ENCODE measurements around the gene BLOC1S6. TPM values are rescaled to one million over a fixed set of nuclear protein-coding genes. Genes with fewer than 3 reads are reported as not detected.
"Not testable (repeated sequence)": the region's sequence is repeated elsewhere in the genome, so short reads cannot be mapped to it uniquely, and the experiment has no call there.

Gene BLOC1S6
- total RNA-seq, 1 donor from 2014 or later: 24.3 TPM

- peaks cover 44% of the 10 kb centered on the region for H3K4me1 ChIP-seq
- no peak for TF ChIP-seq CTCF (IDR thresholded peaks at IDR 0.05; ENCODE audit: borderline replicate concordance)
- intact Hi-C loops (cut with micrococcal nuclease): no loop called here
- H3K4me3 ChIP-seq: no peak overlapping the region
- no peak for DNase-seq
- no peaks in the 10 kb centered on the region for H3K9me3 ChIP-seq (replicated peaks)
- no peaks in the 10 kb centered on the region for H3K27me3 ChIP-seq (ENCODE audit: low read depth)
- no peaks in the 10 kb centered on the region for H3K36me3 ChIP-seq
- no peak overlapping the region for H3K27ac ChIP-seq (replicated peaks)
These were observed 60.6 kb downstream of the BLOC1S6 start for GRCh38 chr15:45647828-45648227.

- intact Hi-C loops (cut with micrococcal nuclease): no loop called here
- Histone ChIP-seq H3K27ac (replicated peaks) (no peak overlapping the region), H3K27me3 (ENCODE audit: low read depth) (no peaks in the 10 kb centered on the region), H3K9me3 (replicated peaks) (no peaks in the 10 kb centered on the region), H3K36me3 (no peaks in the 10 kb centered on the region), H3K4me3 (no peak overlapping the region), H3K4me1 (peaks cover 51% of the 10 kb centered on the region)
- DNase-seq: no peak
- TF ChIP-seq CTCF (IDR thresholded peaks at IDR 0.05; ENCODE audit: borderline replicate concordance): no peak
These were observed 61.5 kb downstream of the BLOC1S6 start for GRCh38 chr15:45648521-45649200.

DNA sequence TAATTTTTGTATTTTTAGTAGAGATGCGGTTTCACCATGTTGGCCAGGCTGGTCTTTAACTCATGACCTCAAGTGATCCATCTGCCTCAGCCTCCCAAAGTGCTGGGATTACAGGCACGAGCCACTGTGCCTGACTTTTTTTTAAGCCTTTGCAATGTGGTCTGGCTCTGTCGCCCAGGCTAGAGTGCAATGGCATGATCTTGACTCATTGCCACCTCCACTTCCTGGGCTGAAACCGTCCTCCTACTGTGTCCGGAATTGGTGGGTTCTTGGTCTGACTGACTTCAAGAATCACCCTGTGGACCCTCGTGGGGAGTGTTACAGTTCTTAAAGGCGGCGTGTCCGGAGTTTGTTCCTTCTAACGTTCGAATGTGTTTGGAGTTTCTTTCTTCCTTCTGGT, 62.8 kb downstream of the BLOC1S6 start:
- intact Hi-C loops (cut with micrococcal nuclease); H3K27ac ChIP-seq (replicated peaks); H3K4me3 ChIP-seq; H3K36me3 ChIP-seq; DNase-seq; H3K27me3 ChIP-seq (ENCODE audit: low read depth); H3K9me3 ChIP-seq (replicated peaks): not testable (repeated sequence)
- H3K4me1 ChIP-seq: peaks cover 52% of the 10 kb centered on the region

DNA sequence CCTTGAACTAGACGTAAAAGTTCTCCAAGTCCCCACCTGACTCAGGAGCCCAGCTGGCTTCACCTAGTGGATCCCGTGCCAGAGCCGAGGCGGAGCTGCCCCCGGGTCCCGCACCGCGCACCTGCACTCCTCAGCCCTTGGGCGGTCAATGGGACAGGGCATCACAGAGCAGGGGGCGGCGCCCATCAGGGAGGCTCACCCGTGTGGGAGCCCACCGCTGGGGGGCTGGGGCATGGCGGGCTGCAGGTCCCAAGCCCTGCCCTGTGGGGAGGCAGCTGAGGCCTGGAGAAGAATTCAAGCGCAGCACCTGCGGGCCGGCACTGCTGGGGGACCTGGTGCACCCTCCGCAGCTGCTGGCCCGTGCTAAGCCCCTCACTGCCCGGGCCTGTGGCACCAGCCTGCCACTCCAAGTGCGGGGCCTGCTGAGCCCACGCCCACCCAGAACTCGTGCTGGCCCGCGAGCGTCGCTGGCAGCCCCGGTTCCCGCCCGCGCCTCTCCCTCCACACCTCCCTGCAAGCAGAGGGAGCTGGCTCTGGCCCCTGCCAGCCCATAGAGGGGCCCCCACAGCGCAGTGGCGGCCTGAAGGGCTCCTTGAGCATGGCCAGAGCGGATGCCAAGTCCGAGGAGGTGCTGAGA, 63.8 kb downstream of the BLOC1S6 start:
- no peaks in the 10 kb centered on the region for H3K36me3 ChIP-seq

GRCh38 chr15:45653702-45654424, 66.7 kb downstream of the BLOC1S6 start:
- H3K9me3 ChIP-seq (replicated peaks): no peaks in the 10 kb centered on the region
- no peaks in the 10 kb centered on the region for H3K27me3 ChIP-seq (ENCODE audit: low read depth)
- no peaks in the 10 kb centered on the region for H3K36me3 ChIP-seq
- TF ChIP-seq CTCF (IDR thresholded peaks at IDR 0.05; ENCODE audit: borderline replicate concordance): no peak
- intact Hi-C loops (cut with micrococcal nuclease): no loop called here
- no peak overlapping the region for H3K4me3 ChIP-seq
- H3K27ac ChIP-seq (replicated peaks): no peak overlapping the region
- no peak for DNase-seq
- H3K4me1 ChIP-seq: peaks cover 43% of the 10 kb centered on the region

More for the DNA sequence above, 63.8 kb downstream of the BLOC1S6 start:
- Histone ChIP-seq H3K27ac (replicated peaks) (no peak overlapping the region), H3K27me3 (ENCODE audit: low read depth) (no peaks in the 10 kb centered on the region), H3K4me3 (no peak overlapping the region), H3K4me1 (peaks cover 42% of the 10 kb centered on the region), H3K9me3 (replicated peaks) (no peaks in the 10 kb centered on the region)
- intact Hi-C loops (cut with micrococcal nuclease): no loop called here
- DNase-seq: no peak
- no peak for TF ChIP-seq CTCF (IDR thresholded peaks at IDR 0.05; ENCODE audit: borderline replicate concordance)

GRCh38 chr15:45654749-45655148, 67.6 kb downstream of the BLOC1S6 start:
- Histone ChIP-seq H3K9me3 (replicated peaks) (no peaks in the 10 kb centered on the region), H3K4me1 (peaks cover 39% of the 10 kb centered on the region), H3K27ac (replicated peaks) (no peak overlapping the region), H3K27me3 (ENCODE audit: low read depth) (no peaks in the 10 kb centered on the region), H3K4me3 (no peak overlapping the region), H3K36me3 (no peaks in the 10 kb centered on the region)
- no peak for TF ChIP-seq CTCF (IDR thresholded peaks at IDR 0.05; ENCODE audit: borderline replicate concordance)
- intact Hi-C loops (cut with micrococcal nuclease): no loop called here
- DNase-seq: no peak
